ENCODE measurements around the gene ZBTB7B. TPM values are rescaled to one million over a fixed set of nuclear protein-coding genes. Genes with fewer than 3 reads are reported as not detected.

ZBTB7B gene
- total and polyA plus RNA-seq, 9 of the 15 experiments (the other 6 are each of a cell fraction or from before 2014, with no cell fraction given): 0.04 to 46.5 (median 15.2) TPM

- TF ChIP-seq REST (IDR thresholded peaks at IDR 0.05; ENCODE audit: borderline replicate concordance) (peak; percentile 92), REST (CRISPR knock-in tag; IDR thresholded peaks at IDR 0.05; ENCODE audit: low read depth) (peak; percentile 19; the same call in 1 of the 2 replicates), BRD4 (IDR thresholded peaks at IDR 0.05) (no peak), CEBPB (tag; IDR thresholded peaks at IDR 0.05) (no peak), FOXK2 (conservative IDR thresholded peaks at IDR 0.05 in 1 of 2, IDR thresholded peaks at IDR 0.05 in 1 of 2; ENCODE audit: low read depth in 2 of 2) (peak in 1 of 2 experiments; percentile 49; a peak in 1 of 4 replicates), ZBTB7A (IDR thresholded peaks at IDR 0.05; ENCODE audit: borderline replicate concordance, control insufficient read depth, low read depth, low read length) (peak; percentile 3; the same call in 1 of the 2 replicates), BRD9 (IDR thresholded peaks at IDR 0.05; ENCODE audit: low read depth, partially characterized antibody) (no peak), ZNF407 (IDR thresholded peaks at IDR 0.05; ENCODE audit: low read depth) (no peak), RBFOX2 (IDR thresholded peaks at IDR 0.05; ENCODE audit: low read depth, low read length) (peak; percentile 43; the same call in 1 of the 2 replicates), PTRF (tag; IDR thresholded peaks at IDR 0.05) (no peak), ATF7 (IDR thresholded peaks at IDR 0.05) (peak; percentile 68)
Measured at GRCh38 chr1:155061381-155062150, 59.0 kb downstream of the ZBTB7B start (continued).

All from K562 (cell line).